SK-N-SH (cell line): ENCODE results near the gene ZNF3. TPM values are rescaled to one million over a fixed set of nuclear protein-coding genes. Genes with fewer than 3 reads are reported as not detected.

Source experiments
- CTCF ChIA-PET: fragments of 300-600, 350-600 bp; formaldehyde crosslinking; extraction: SDS; loops from one replicate; lab custom pipeline; 2021; lab: Yijun Ruan, JAX
- POLR2A ChIA-PET: fragments of 350-600 bp; sonication (Branson Sonifier 250); formaldehyde crosslinking; extraction: SDS; loops from one replicate; lab custom pipeline; 2020; ENCODE audit warnings: antibody characterized with exemption, inconsistent platforms; lab: Yijun Ruan, JAX
- DNase-seq: peaks from one replicate; pipeline ENCODE4 v3.0.0; 2012
- H2AFZ ChIP-seq: fragments of 200-600 bp; sonication (generic); 2 replicates; pipeline ENCODE4 v1.8.1; 2016; ENCODE audit warnings: antibody characterized with exemption, mild to moderate bottlenecking, low read depth
- H3F3A ChIP-seq: fragments of 200-600 bp; sonication (generic); replicated peaks from 2 replicates; pipeline ENCODE3; 2016; ENCODE audit warnings: antibody characterized with exemption, mild to moderate bottlenecking; ENCODE audit not compliant: insufficient read depth
- H3K27ac ChIP-seq, 2 experiments: fragments of 200-500 bp in 1 of 2; fragments of 200-600 bp in 1 of 2; sonication (Bioruptor generic) in 1 of 2; sonication (generic), shearing (Covaris generic) in 1 of 2; 2 replicates each; pipeline versions ENCODE4 v1.5.1 to v1.6.1; 2014 to 2016; ENCODE audit warnings: low read depth in 2 of 2, inconsistent platforms in 1 of 2, low read length in 1 of 2, mild to moderate bottlenecking in 1 of 2, mixed read lengths in 1 of 2
- H3K27me3 ChIP-seq: fragments of 200-600 bp; sonication (generic), shearing (Covaris generic); 2 replicates; pipeline ENCODE4 v1.6.1; 2016; ENCODE audit warnings: mixed run types; ENCODE audit not compliant: insufficient read depth
- H3K36me3 ChIP-seq, 2 experiments: fragments of 200-500 bp in 1 of 2; fragments of 200-600 bp in 1 of 2; sonication (Bioruptor generic) in 1 of 2; sonication (generic) in 1 of 2; replicated peaks in 1 of 2; 2 replicates each; pipeline versions ENCODE3 to v1.5.1; 2014 to 2016; ENCODE audit warnings: low read length in 1 of 2, mild to moderate bottlenecking in 1 of 2; ENCODE audit not compliant: insufficient read depth in 2 of 2, control insufficient read depth in 1 of 2
- H3K4me1 ChIP-seq, 2 experiments: fragments of 200-500 bp in 1 of 2; fragments of 200-600 bp in 1 of 2; sonication (Bioruptor generic) in 1 of 2; sonication (generic), shearing (Covaris generic) in 1 of 2; 2 replicates each; pipeline versions ENCODE4 v1.5.1 to v1.6.1; 2014 to 2016; ENCODE audit warnings: low read depth in 1 of 2, low read length in 1 of 2, mixed run types in 1 of 2; ENCODE audit not compliant: insufficient read depth in 2 of 2, control insufficient read depth in 1 of 2
- H3K4me2 ChIP-seq: fragments of 200-600 bp; sonication (generic), shearing (Covaris generic); 2 replicates; pipeline ENCODE4 v1.6.1; 2017; ENCODE audit warnings: mixed run types
- H3K4me3 ChIP-seq, 2 experiments: fragments of 200-500 bp in 1 of 2; fragments of 200-600 bp in 1 of 2; sonication (Bioruptor generic) in 1 of 2; sonication (generic), shearing (Covaris generic) in 1 of 2; 2 replicates each; pipeline versions ENCODE4 v1.5.1 to v1.8.1; 2014 to 2016; ENCODE audit warnings: low read depth in 2 of 2, inconsistent platforms in 1 of 2, low read length in 1 of 2, mild to moderate bottlenecking in 1 of 2, mixed read lengths in 1 of 2, moderate library complexity in 1 of 2
- H3K79me2 ChIP-seq: fragments of 200-600 bp; sonication (generic); 2 replicates; pipeline ENCODE4 v1.8.1; 2017; ENCODE audit warnings: mild to moderate bottlenecking; ENCODE audit not compliant: insufficient read depth
- H3K9ac ChIP-seq: fragments of 200-600 bp; sonication (generic); 2 replicates; pipeline ENCODE4 v1.6.1; 2017; ENCODE audit warnings: mixed run types
- H3K9me2 ChIP-seq: fragments of 200-600 bp; sonication (generic); 2 replicates; pipeline ENCODE4 v1.6.1; 2017; ENCODE audit warnings: mixed run types
- H3K9me3 ChIP-seq: fragments of 200-600 bp; sonication (generic); 2 replicates; pipeline ENCODE4 v1.6.1; 2017; ENCODE audit warnings: mixed run types, mild to moderate bottlenecking, moderate library complexity
- H4K20me1 ChIP-seq: fragments of 200-600 bp; sonication (generic); 2 replicates; pipeline ENCODE4 v1.6.1; 2017; ENCODE audit warnings: mild to moderate bottlenecking, mixed run types; ENCODE audit not compliant: insufficient read depth
- CHD2 ChIP-seq: fragments of 150-350 bp; IDR thresholded peaks from 2 replicates; pipeline ENCODE4 v1.6.1; 2018; ENCODE audit warnings: low read length; ENCODE audit not compliant: partially characterized antibody
- CTCF ChIP-seq: fragments of 200-600 bp; sonication (generic); IDR thresholded peaks from 2 replicates; pipeline ENCODE4 v1.6.1; 2017; ENCODE audit warnings: antibody characterized with exemption, mild to moderate bottlenecking, moderate library complexity
- ELF1 ChIP-seq: IDR thresholded peaks from 2 replicates; pipeline ENCODE4 v1.4.0; 2012
- EP300 ChIP-seq, 2 experiments: IDR thresholded peaks; 2 replicates each; pipeline versions ENCODE4 v1.4.0 to v1.6.1; 2012; ENCODE audit warnings: borderline replicate concordance in 1 of 2, low read depth in 1 of 2, low read length in 1 of 2
- GATA2 ChIP-seq: sonication (generic); formaldehyde crosslinking; IDR thresholded peaks from 2 replicates; pipeline ENCODE4 v1.5.0; 2020; ENCODE audit warnings: mild to moderate bottlenecking, missing genetic modification reagents
- IRF3 ChIP-seq: fragments of 150-350 bp; IDR thresholded peaks from 2 replicates; pipeline ENCODE4 v1.6.1; 2016; ENCODE audit warnings: mild to moderate bottlenecking, low read depth, low read length
- JUND ChIP-seq: IDR thresholded peaks from 2 replicates; pipeline ENCODE4 v1.4.0; 2012
- MAX ChIP-seq: IDR thresholded peaks from 2 replicates; pipeline ENCODE4 v1.4.0; 2012; ENCODE audit warnings: low read depth
- MXI1 ChIP-seq: IDR thresholded peaks from 2 replicates; pipeline ENCODE4 v1.6.1; 2012; ENCODE audit warnings: mild to moderate bottlenecking, low read depth, low read length, improper control_type of control experiment
- NFIC ChIP-seq: IDR thresholded peaks from 2 replicates; pipeline ENCODE4 v1.4.0; 2012; ENCODE audit warnings: borderline replicate concordance
- RCOR1 ChIP-seq: fragments of 150-350 bp; IDR thresholded peaks from 2 replicates; pipeline ENCODE4 v1.6.1; 2017; ENCODE audit warnings: antibody characterized with exemption, low read length
- RFX5 ChIP-seq: IDR thresholded peaks from 2 replicates; pipeline ENCODE4 v1.6.1; 2012; ENCODE audit warnings: mild to moderate bottlenecking, improper control_type of control experiment, low read length
- RXRA ChIP-seq: IDR thresholded peaks from 2 replicates; pipeline ENCODE4 v1.4.0; 2012; ENCODE audit warnings: low read depth, mild to moderate bottlenecking, borderline replicate concordance
- SIN3A ChIP-seq: IDR thresholded peaks from 2 replicates; pipeline ENCODE4 v1.6.1; 2012; ENCODE audit warnings: low read depth, mild to moderate bottlenecking, low read length, moderate library complexity, borderline replicate concordance
- SMC3 ChIP-seq: IDR thresholded peaks from 2 replicates; pipeline ENCODE4 v1.6.1; 2012; ENCODE audit warnings: low read depth, low read length, improper control_type of control experiment
- TAF1 ChIP-seq: IDR thresholded peaks from 2 replicates; pipeline ENCODE4 v1.6.1; 2012; ENCODE audit warnings: low read depth, mild to moderate bottlenecking, low read length, moderate library complexity, borderline replicate concordance
- TCF12 ChIP-seq: IDR thresholded peaks from 2 replicates; pipeline ENCODE4 v1.4.0; 2012
- TEAD4 ChIP-seq: IDR thresholded peaks from 2 replicates; pipeline ENCODE4 v1.4.0; 2012; ENCODE audit warnings: mild to moderate bottlenecking, borderline replicate concordance; ENCODE audit not compliant: insufficient read depth
- WGBS: methylation state at CpG from one replicate; pipeline ENCODE4 v1.1.6; 2017; ENCODE audit warnings: low lambda C conversion rate; 5-methylcytosine and 5-hydroxymethylcytosine counted together
- polyA plus RNA-seq, 3 experiments: library from polyadenylated mRNA; depleted of rRNA; stranded (reverse); fragments of >200 nt; gene quantifications; 2 replicates each; pipeline ENCODE4 v1.2.3, GENCODE V29; 2012

The ZNF3 gene
- polyA plus RNA-seq, 1 of the 3 experiments (the other 2 are of a cell fraction): 30.5 TPM

GRCh38 chr7:100024020-100024619 is 57.4 kb downstream of the ZNF3 start:
- WGBS: 94% methylated on average over 12 of the region's 12 CpGs
- Histone ChIP-seq H3K79me2 (peaks cover 70% of the 10 kb centered on the region), H3K27ac (no peak overlapping the region), H3K4me1 (no peaks in the 10 kb centered on the region), H4K20me1 (peaks cover 42% of the 10 kb centered on the region), H2AFZ (no peak overlapping the region), H3K9me3 (no peaks in the 10 kb centered on the region), H3K4me2 (no peak overlapping the region), H3K36me3 (peaks cover 35 to 69% of the 10 kb centered on the region in 2 experiments), H3K4me3 (no peak overlapping the region), H3K9me2 (no peaks in the 10 kb centered on the region), H3F3A (peaks cover 7% of the 10 kb centered on the region), H3K27me3 (no peaks in the 10 kb centered on the region), H3K9ac (no peak overlapping the region)
- no peak for DNase-seq
- POLR2A ChIA-PET: no interaction called here
- CTCF ChIA-PET: no interaction called here
- TF ChIP-seq IRF3: no peak

GRCh38 chr7:100023526-100023925 is 58.0 kb downstream of the ZNF3 start:
- 97% methylated on average over 12 of the region's 12 CpGs for WGBS
- TF ChIP-seq NFIC (no peak), MXI1 (no peak), ELF1 (no peak)
- TF ChIP-seq, all 33 proteins: peak for 0
- Histone ChIP-seq H3K4me1 (peaks cover 0 to 3% of the 10 kb centered on the region in 2 experiments; a peak in 1 of 4 replicates), H3K4me3 (no peak overlapping the region), H3K9ac (no peak overlapping the region), H3K27me3 (no peaks in the 10 kb centered on the region), H3K9me3 (no peaks in the 10 kb centered on the region), H3K9me2 (no peaks in the 10 kb centered on the region), H3K4me2 (no peak overlapping the region), H2AFZ (no peak overlapping the region), H3K79me2 (peaks cover 76% of the 10 kb centered on the region), H3K36me3 (peaks cover 34 to 73% of the 10 kb centered on the region in 2 experiments), H3F3A (peaks cover 7% of the 10 kb centered on the region), H3K27ac (no peak overlapping the region), H4K20me1 (peaks cover 48% of the 10 kb centered on the region)
- POLR2A ChIA-PET: no interaction called here
- CTCF ChIA-PET: no interaction called here
- no peak for DNase-seq

GRCh38 chr7:100022621-100023020 is 58.9 kb downstream of the ZNF3 start:
- no peak overlapping the region for H3K4me3 ChIP-seq
- no peak overlapping the region for H3K27ac ChIP-seq
- POLR2A ChIA-PET: interaction anchor here (1.5 kb wide), 1 partner anchor 15 kb away, joined by 3 read pairs; no protein-coding TSS in a partner anchor
- peaks cover 85% of the 10 kb centered on the region for H3K79me2 ChIP-seq
- peaks cover 7% of the 10 kb centered on the region for H3F3A ChIP-seq
- no peak for TF ChIP-seq EP300 (IDR thresholded peaks at IDR 0.05; ENCODE audit: borderline replicate concordance in 1 of 2, low read depth in 1 of 2, low read length in 1 of 2)
- TF ChIP-seq RXRA: no peak
- no peak for TF ChIP-seq SMC3
- no peak for TF ChIP-seq CHD2
- TF ChIP-seq TAF1: no peak
- TF ChIP-seq GATA2 (CRISPR knock-in tag): no peak
- no peak for TF ChIP-seq CTCF
- no peak for TF ChIP-seq SIN3A
- TF ChIP-seq TCF12: no peak
- TF ChIP-seq RFX5: no peak
- TF ChIP-seq MAX: no peak
- no peak for TF ChIP-seq RCOR1
- TF ChIP-seq ELF1: no peak
- TF ChIP-seq JUND: no peak
- TF ChIP-seq TEAD4: no peak
- no peak for TF ChIP-seq IRF3
- H3K4me2 ChIP-seq: no peak overlapping the region
- no peaks in the 10 kb centered on the region for H3K9me3 ChIP-seq
- H3K9me2 ChIP-seq: no peaks in the 10 kb centered on the region
- peaks cover 57% of the 10 kb centered on the region for H4K20me1 ChIP-seq
- H3K9ac ChIP-seq: no peak overlapping the region
- 85% methylated on average over 5 of the region's 5 CpGs for WGBS
- H3K27me3 ChIP-seq: no peaks in the 10 kb centered on the region
- no peak overlapping the region for H2AFZ ChIP-seq
- H3K4me1 ChIP-seq: peaks cover 0 to 3% of the 10 kb centered on the region in 2 experiments; a peak in 1 of 4 replicates
- CTCF ChIA-PET: interaction anchor here (0.8 to 1.0 kb wide), 2 partner anchors 10 to 31 kb away, joined by 3 read pairs; no protein-coding TSS in a partner anchor
- peaks cover 38 to 69% of the 10 kb centered on the region in 2 experiments for H3K36me3 ChIP-seq
- DNase-seq: no peak
